ENCODE results near the gene TTLL10.

Gene TTLL10

GRCh38 chr1:1245817-1246576 is 72.3 kb downstream of the TTLL10 start:
- DNase-seq (ENCODE audit: low read depth, low spot score): no peak

GRCh38 chr1:1246577-1247340 is 73.1 kb downstream of the TTLL10 start, which contains the start of gene C1QTNF12:
Gene C1QTNF12, minus strand, starts transcription at chr1:1246722. Its CDS starts 32 bp downstream, at chr1:1246690.
- no peak for DNase-seq (ENCODE audit: low read depth, low spot score)

GRCh38 chr1:1247341-1247913 is 73.7 kb downstream of the TTLL10 start:
- no peak for DNase-seq (ENCODE audit: low read depth, low spot score)

All from activated naive CD8-positive, alpha-beta T cell treated with anti-CD3 and anti-CD28 coated beads, Interleukin-2, amount 50 U/mL, for 16 hours (primary cell).